Loucy (cell line): ENCODE data around the gene VSX1.

Experiments
- EZH2phosphoT487 ChIP-seq: fragments of 200-600 bp; IDR thresholded peaks from 2 replicates; pipeline ENCODE4 v1.6.1; 2018; ENCODE audit warnings: antibody characterized with exemption, mild to moderate bottlenecking, moderate library complexity, borderline replicate concordance
- TF ChIP-seq, protein P1 (sequence below): fragments of 200-600 bp; sonication (generic); conservative IDR thresholded peaks from 2 replicates; pipeline ENCODE4 v1.5.1; 2014; ENCODE audit warnings: mild to moderate bottlenecking, antibody characterized with exemption, low read length

DNA sequence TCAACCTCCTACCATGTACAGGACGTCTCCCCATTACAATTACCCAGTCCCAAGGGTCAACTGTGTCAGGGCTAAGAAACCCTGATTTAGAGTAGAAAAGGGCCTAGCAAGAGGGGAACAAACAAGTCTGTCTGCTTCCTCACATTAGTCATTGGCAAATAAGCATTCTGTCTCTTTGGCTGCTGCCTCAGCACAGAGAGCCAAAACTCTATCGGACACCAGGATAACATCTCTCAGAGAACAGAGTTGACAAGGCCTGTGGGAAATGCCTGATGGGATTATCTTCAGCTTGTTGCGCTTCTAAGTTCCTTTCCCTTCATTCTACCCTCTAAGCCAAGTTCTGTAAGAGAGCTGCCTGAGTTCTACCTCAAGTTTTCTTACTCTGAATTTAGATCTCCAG, 19.0 kb upstream of the VSX1 start:
- TF ChIP-seq, protein P1, sequence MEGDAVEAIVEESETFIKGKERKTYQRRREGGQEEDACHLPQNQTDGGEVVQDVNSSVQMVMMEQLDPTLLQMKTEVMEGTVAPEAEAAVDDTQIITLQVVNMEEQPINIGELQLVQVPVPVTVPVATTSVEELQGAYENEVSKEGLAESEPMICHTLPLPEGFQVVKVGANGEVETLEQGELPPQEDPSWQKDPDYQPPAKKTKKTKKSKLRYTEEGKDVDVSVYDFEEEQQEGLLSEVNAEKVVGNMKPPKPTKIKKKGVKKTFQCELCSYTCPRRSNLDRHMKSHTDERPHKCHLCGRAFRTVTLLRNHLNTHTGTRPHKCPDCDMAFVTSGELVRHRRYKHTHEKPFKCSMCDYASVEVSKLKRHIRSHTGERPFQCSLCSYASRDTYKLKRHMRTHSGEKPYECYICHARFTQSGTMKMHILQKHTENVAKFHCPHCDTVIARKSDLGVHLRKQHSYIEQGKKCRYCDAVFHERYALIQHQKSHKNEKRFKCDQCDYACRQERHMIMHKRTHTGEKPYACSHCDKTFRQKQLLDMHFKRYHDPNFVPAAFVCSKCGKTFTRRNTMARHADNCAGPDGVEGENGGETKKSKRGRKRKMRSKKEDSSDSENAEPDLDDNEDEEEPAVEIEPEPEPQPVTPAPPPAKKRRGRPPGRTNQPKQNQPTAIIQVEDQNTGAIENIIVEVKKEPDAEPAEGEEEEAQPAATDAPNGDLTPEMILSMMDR = no peak
- no peak for TF ChIP-seq EZH2phosphoT487
